Ishikawa (cell line): ENCODE measurements around the gene FAM32A.
A peak's percentile ranks its signal among the peaks of the same experiment; 100 is the strongest.

Source experiments
- CEBPB ChIP-seq: IDR thresholded peaks from 2 replicates; pipeline ENCODE4 v1.6.1; 2012
- CREB1 ChIP-seq: IDR thresholded peaks from 2 replicates; pipeline ENCODE4 v1.6.1; 2012; ENCODE audit warnings: low read depth
- EGR1 ChIP-seq: IDR thresholded peaks from 2 replicates; pipeline ENCODE4 v1.6.1; 2012
- EP300 ChIP-seq: IDR thresholded peaks from 2 replicates; pipeline ENCODE4 v1.6.1; 2012; ENCODE audit warnings: borderline replicate concordance
- FOXM1 ChIP-seq: IDR thresholded peaks from 2 replicates; pipeline ENCODE4 v1.6.1; 2012; ENCODE audit warnings: low read depth, borderline replicate concordance
- MAX ChIP-seq: IDR thresholded peaks from 2 replicates; pipeline ENCODE4 v1.6.1; 2012
- NFIC ChIP-seq: IDR thresholded peaks from 2 replicates; pipeline ENCODE4 v1.6.1; 2012
- RAD21 ChIP-seq: IDR thresholded peaks from 2 replicates; pipeline ENCODE4 v1.6.1; 2012; ENCODE audit warnings: low read depth
- REST ChIP-seq: IDR thresholded peaks from 2 replicates; pipeline ENCODE4 v1.6.1; 2012; ENCODE audit warnings: low read depth, mild to moderate bottlenecking
- TAF1 ChIP-seq: IDR thresholded peaks from 2 replicates; pipeline ENCODE4 v1.6.1; 2012; ENCODE audit warnings: low read depth, mild to moderate bottlenecking
- TCF12 ChIP-seq: IDR thresholded peaks from 2 replicates; pipeline ENCODE4 v1.6.1; 2012; ENCODE audit warnings: low read depth
- TEAD4 ChIP-seq: IDR thresholded peaks from 2 replicates; pipeline ENCODE4 v1.6.1; 2012
- YY1 ChIP-seq: IDR thresholded peaks from 2 replicates; pipeline ENCODE4 v1.6.1; 2012; ENCODE audit warnings: low read depth
- ZBTB7A ChIP-seq: IDR thresholded peaks from 2 replicates; pipeline ENCODE4 v1.6.1; 2012; ENCODE audit warnings: low read depth
- TF ChIP-seq, protein P1 (sequence below): IDR thresholded peaks from 2 replicates; pipeline ENCODE4 v1.6.1; 2012

FAM32A gene

GRCh38 chr19:16170134-16170533, 15.1 kb upstream of the FAM32A start:
- no peak for TF ChIP-seq EGR1
- TF ChIP-seq TAF1, result no peak
- TF ChIP-seq MAX, result no peak
- no peak for TF ChIP-seq ZBTB7A
- no peak for TF ChIP-seq TCF12
- TF ChIP-seq YY1, result no peak
- TF ChIP-seq, protein P1, sequence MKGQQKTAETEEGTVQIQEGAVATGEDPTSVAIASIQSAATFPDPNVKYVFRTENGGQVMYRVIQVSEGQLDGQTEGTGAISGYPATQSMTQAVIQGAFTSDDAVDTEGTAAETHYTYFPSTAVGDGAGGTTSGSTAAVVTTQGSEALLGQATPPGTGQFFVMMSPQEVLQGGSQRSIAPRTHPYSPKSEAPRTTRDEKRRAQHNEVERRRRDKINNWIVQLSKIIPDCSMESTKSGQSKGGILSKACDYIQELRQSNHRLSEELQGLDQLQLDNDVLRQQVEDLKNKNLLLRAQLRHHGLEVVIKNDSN, result no peak
- no peak for TF ChIP-seq FOXM1
- TF ChIP-seq NFIC, result no peak

DNA sequence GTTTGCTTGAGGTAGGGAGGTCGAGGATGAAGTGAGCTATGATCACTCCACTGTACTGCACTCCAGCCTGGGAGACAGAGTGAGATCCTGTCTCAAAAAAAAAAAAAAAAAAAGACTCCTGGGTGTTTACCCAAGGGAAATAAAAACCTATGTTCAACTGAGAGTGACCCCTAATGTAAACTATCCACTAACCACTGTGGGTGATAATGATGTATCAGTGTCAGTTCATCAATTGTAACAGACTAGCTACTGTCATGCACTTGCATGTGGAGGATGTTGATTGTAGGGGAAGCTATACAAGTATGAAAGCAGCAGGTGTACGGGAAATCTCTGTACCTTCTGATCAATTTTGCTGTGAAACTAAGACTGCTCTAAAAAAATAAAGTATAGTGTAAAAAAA, 9.3 kb upstream of the FAM32A start:
- TF ChIP-seq, protein P1, result no peak
- no peak for TF ChIP-seq NFIC
- TF ChIP-seq MAX, result no peak
- no peak for TF ChIP-seq FOXM1
- TF ChIP-seq CREB1, result no peak
- TF ChIP-seq TEAD4, result no peak
- TF ChIP-seq ZBTB7A, result no peak
- TF ChIP-seq TAF1, result no peak
- no peak for TF ChIP-seq CEBPB
- TF ChIP-seq REST, result no peak
- no peak for TF ChIP-seq TCF12
- no peak for TF ChIP-seq EP300
- no peak for TF ChIP-seq YY1
- TF ChIP-seq EGR1, result no peak

GRCh38 chr19:16180611-16181010, 4.6 kb upstream of the FAM32A start:
- TF ChIP-seq TEAD4 (peak; percentile 33; the same call in 1 of the 2 replicates), TAF1 (no peak), NFIC (no peak), EGR1 (no peak)

DNA sequence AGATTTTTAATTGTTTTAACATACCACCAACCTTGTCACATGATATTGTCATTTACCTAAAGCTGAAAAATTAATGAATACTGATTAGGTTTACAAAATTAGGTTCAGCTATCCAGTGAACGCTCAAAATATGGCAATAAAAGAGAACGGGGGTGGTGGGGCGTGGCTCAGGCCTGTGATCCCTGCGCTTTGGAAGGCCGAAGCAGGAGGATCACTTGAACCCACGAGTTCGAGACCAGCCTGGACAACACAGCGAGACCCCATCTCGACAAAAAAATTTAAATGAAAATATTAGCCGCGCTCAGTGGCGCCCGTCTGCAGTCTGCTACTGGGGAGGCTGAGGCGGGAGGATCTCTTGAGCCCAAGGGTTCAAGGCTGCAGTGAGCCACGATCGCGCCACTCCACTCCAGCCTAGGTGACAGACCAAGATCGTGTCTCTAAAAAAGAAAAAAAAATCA, 516 bp upstream of the FAM32A start:
- TF ChIP-seq CEBPB (no peak), EGR1 (no peak), NFIC (no peak)

GRCh38 chr19:16185768-16186123, 536 bp downstream of the FAM32A start:
- TF ChIP-seq EGR1 (no peak), ZBTB7A (no peak), YY1 (no peak), TCF12 (no peak), TEAD4 (no peak), NFIC (no peak), FOXM1 (no peak), REST (no peak)

GRCh38 chr19:16188521-16188920, 3.3 kb downstream of the FAM32A start:
- TF ChIP-seq YY1, result no peak
- no peak for TF ChIP-seq ZBTB7A
- no peak for TF ChIP-seq CREB1
- TF ChIP-seq TCF12, result no peak
- no peak for TF ChIP-seq NFIC
- no peak for TF ChIP-seq EGR1
- no peak for TF ChIP-seq RAD21
- no peak for TF ChIP-seq MAX
- TF ChIP-seq, protein P1, result no peak
- TF ChIP-seq FOXM1, result no peak
- TF ChIP-seq TEAD4, result no peak
- TF ChIP-seq TAF1, result no peak
- no peak for TF ChIP-seq CEBPB
- TF ChIP-seq EP300, result no peak
- TF ChIP-seq REST, result no peak
